Vagina (tissue), 2 donors: Measurements from ENCODE around the gene RERG.

Experiments
- CTCF ChIP-seq, 3 experiments: fragments of 450-650 bp in 2 of 3; fragments of 200-600 bp in 1 of 3; sonication (generic) in 1 of 3; IDR thresholded peaks; one replicate each; pipeline ENCODE4 v1.5.1; 2017 to 2019; ENCODE audit warnings: antibody characterized with exemption in 3 of 3, mild to moderate bottlenecking in 2 of 3, moderate library complexity in 2 of 3
- POLR2A ChIP-seq, 2 donors: fragments of 450-650 bp; IDR thresholded peaks; one replicate each; pipeline ENCODE4 v1.6.1; 2017; ENCODE audit warnings: antibody characterized with exemption in 2 of 2, mild to moderate bottlenecking in 2 of 2, moderate library complexity in 2 of 2
- POLR2AphosphoS5 ChIP-seq, 2 donors: sonication (generic); formaldehyde crosslinking; IDR thresholded peaks; one replicate each; pipeline ENCODE4 v1.9.0; 2017; ENCODE audit warnings: antibody characterized with exemption in 2 of 2, mild to moderate bottlenecking in 2 of 2, low read depth in 1 of 2; ENCODE audit not compliant: insufficient read depth in 1 of 2

GRCh38 chr12:15122344-15122743 lies 98.9 kb downstream of the RERG start:
- no peak for TF ChIP-seq CTCF (IDR thresholded peaks at IDR 0.05)
- no peak for TF ChIP-seq POLR2A (IDR thresholded peaks at IDR 0.05)
- no peak for TF ChIP-seq POLR2AphosphoS5 (IDR thresholded peaks at IDR 0.05; ENCODE audit: insufficient read depth in 1 of 2, low read depth in 1 of 2)
